ENCODE results near the gene DBN1. TPM values are rescaled to one million over a fixed set of nuclear protein-coding genes. Genes with fewer than 3 reads are reported as not detected.

DBN1 gene
- total and polyA plus RNA-seq, 5 donors from 2014 or later, result 0.13 to 2.3 TPM; not detected in 3

DNA sequence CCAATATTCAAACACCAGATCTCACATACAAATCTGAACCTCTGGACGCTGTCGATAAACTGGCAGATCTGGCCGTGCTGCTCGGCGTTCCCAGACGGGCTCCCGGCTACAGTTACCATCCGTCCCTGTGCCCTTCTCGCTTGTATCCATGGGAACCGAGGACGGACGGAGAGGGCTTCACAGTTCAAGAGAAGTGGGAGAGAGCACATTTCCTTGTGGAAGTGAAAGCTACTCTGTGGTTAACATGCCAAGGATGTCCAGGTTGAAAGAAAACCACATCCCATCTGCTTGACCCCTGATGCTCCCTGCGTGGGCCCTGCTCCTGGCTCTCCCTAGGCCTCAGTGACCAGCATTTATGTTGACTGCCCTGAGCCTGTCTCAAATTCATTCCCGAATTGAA lies 6.3 kb upstream of the DBN1 start:
- Histone ChIP-seq H3K36me3 (ENCODE audit: control insufficient read depth, insufficient read depth, low read length) (no peaks in the 10 kb centered on the region), H3K4me3 (ENCODE audit: low read depth, low read length) (no peak overlapping the region), H3K9me3 (ENCODE audit: control insufficient read depth in 2 of 2, low read length in 2 of 2) (no peaks in the 10 kb centered on the region), H3K27me3 (ENCODE audit: control insufficient read depth, insufficient read depth, low read length) (no peaks in the 10 kb centered on the region), H3K4me1 (ENCODE audit: control insufficient read depth, insufficient read depth, low read length, poor library complexity, severe bottlenecking) (no peaks in the 10 kb centered on the region), H3K27ac (ENCODE audit: insufficient read depth, low read length, poor library complexity, severe bottlenecking) (no peak overlapping the region)
- Mint-ChIP-seq H3K4me1 (peaks cover 0 to 26% (median 4%) of the 10 kb centered on the region in 4 donors), H3K27ac (peak overlapping the region in 2 of 3 donors; percentile 77 to 88), H3K36me3 (peaks cover 5% of the 10 kb centered on the region), H3K27me3 (peaks cover 5% of the 10 kb centered on the region), H3K9me3 (no peaks in the 10 kb centered on the region), H3K4me3 (no peak overlapping the region)
- ATAC-seq (ENCODE audit: low read depth in 2 of 2) (no peak), DNase-seq (no peak)

- peak in 1 of 3 donors; percentile 62 for DNase-seq
- H3K4me3 Mint-ChIP-seq, result no peak overlapping the region
- H3K9me3 Mint-ChIP-seq, result no peaks in the 10 kb centered on the region
- H3K4me1 Mint-ChIP-seq, result peaks cover 0 to 34% (median 5%) of the 10 kb centered on the region in 4 donors
- Histone ChIP-seq H3K9me3 (ENCODE audit: control insufficient read depth in 2 of 2, low read length in 2 of 2) (no peaks in the 10 kb centered on the region), H3K27ac (ENCODE audit: insufficient read depth, low read length, poor library complexity, severe bottlenecking) (no peak overlapping the region), H3K27me3 (ENCODE audit: control insufficient read depth, insufficient read depth, low read length) (peaks cover 4% of the 10 kb centered on the region), H3K36me3 (ENCODE audit: control insufficient read depth, insufficient read depth, low read length) (no peaks in the 10 kb centered on the region), H3K4me3 (ENCODE audit: low read depth, low read length) (no peak overlapping the region), H3K4me1 (ENCODE audit: control insufficient read depth, insufficient read depth, low read length, poor library complexity, severe bottlenecking) (no peaks in the 10 kb centered on the region)
- no peaks in the 10 kb centered on the region for H3K36me3 Mint-ChIP-seq
- peaks cover 12% of the 10 kb centered on the region for H3K27me3 Mint-ChIP-seq
- H3K27ac Mint-ChIP-seq, result peak overlapping the region; percentile 88 to 91 (median 90)
- ATAC-seq (ENCODE audit: low read depth in 2 of 2), result peak; percentile 54 to 61
Observed at GRCh38 chr5:177478711-177479646, 5.5 kb upstream of the DBN1 start.

GRCh38 chr5:177477701-177478477 lies 4.5 kb upstream of the DBN1 start:
- Histone ChIP-seq H3K27ac (ENCODE audit: insufficient read depth, low read length, poor library complexity, severe bottlenecking) (no peak overlapping the region), H3K36me3 (ENCODE audit: control insufficient read depth, insufficient read depth, low read length) (no peaks in the 10 kb centered on the region), H3K9me3 (ENCODE audit: control insufficient read depth in 2 of 2, low read length in 2 of 2) (no peaks in the 10 kb centered on the region), H3K4me1 (ENCODE audit: control insufficient read depth, insufficient read depth, low read length, poor library complexity, severe bottlenecking) (peaks cover under 1% of the 10 kb centered on the region), H3K27me3 (ENCODE audit: control insufficient read depth, insufficient read depth, low read length) (peaks cover 6% of the 10 kb centered on the region), H3K4me3 (ENCODE audit: low read depth, low read length) (no peak overlapping the region)
- Mint-ChIP-seq H3K36me3 (no peaks in the 10 kb centered on the region), H3K27ac (no peak overlapping the region), H3K27me3 (peaks cover 13% of the 10 kb centered on the region), H3K4me1 (peaks cover 0 to 36% (median 5%) of the 10 kb centered on the region in 4 donors), H3K9me3 (no peaks in the 10 kb centered on the region), H3K4me3 (peak overlapping the region in 1 of 4 donors; percentile 58)
- DNase-seq, result no peak
- ATAC-seq (ENCODE audit: low read depth in 2 of 2), result no peak

DNA sequence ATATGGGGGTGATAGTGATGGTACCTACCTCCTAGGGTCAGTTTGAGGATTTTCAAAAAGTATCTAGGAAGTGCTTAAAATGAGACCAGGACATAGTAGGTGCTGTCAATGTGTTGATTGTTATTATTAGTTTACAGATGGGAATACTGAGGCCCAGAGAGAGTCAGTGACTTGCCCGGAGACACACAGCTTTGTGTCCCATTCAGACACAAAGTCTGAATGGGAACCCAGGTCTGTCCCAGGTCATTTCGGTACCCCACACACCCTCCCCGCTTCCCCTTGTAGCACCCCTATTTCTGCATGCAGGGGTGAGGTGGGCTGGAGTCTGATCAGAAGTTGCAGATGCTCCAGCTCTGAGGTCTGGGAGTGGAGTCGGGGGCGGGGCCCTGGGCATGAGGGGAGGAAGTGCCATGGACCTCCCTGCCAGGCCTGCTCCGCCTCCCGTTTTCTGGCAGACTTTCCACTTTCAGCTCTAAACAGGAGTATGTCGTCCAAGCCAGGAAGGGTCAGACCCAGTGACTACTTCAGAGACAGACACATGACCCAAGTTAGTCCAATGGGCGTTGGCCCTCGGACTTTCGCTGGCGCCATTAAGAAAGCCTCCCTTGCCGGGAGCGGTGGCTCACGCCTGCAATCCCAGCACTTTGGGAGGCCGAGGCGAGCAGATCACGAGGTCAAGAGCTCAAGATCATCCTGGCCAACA lies 3.2 kb upstream of the DBN1 start:
- H3K36me3 Mint-ChIP-seq, result no peaks in the 10 kb centered on the region
- peaks cover 6% of the 10 kb centered on the region for H3K27me3 ChIP-seq (ENCODE audit: control insufficient read depth, insufficient read depth, low read length)
- peaks cover 13% of the 10 kb centered on the region for H3K27me3 Mint-ChIP-seq
- peaks cover 0 to 40% (median 5%) of the 10 kb centered on the region in 4 donors for H3K4me1 Mint-ChIP-seq
- ATAC-seq (ENCODE audit: low read depth in 2 of 2), result no peak
- H3K27ac ChIP-seq (ENCODE audit: insufficient read depth, low read length, poor library complexity, severe bottlenecking), result no peak overlapping the region
- no peak overlapping the region for H3K4me3 Mint-ChIP-seq
- H3K9me3 Mint-ChIP-seq, result no peaks in the 10 kb centered on the region
- DNase-seq, result no peak
- peak overlapping the region in 2 of 3 donors; percentile 8 to 27 for H3K27ac Mint-ChIP-seq
- H3K4me1 ChIP-seq (ENCODE audit: control insufficient read depth, insufficient read depth, low read length, poor library complexity, severe bottlenecking), result peaks cover 10% of the 10 kb centered on the region
- H3K9me3 ChIP-seq (ENCODE audit: control insufficient read depth in 2 of 2, low read length in 2 of 2), result no peaks in the 10 kb centered on the region
- H3K36me3 ChIP-seq (ENCODE audit: control insufficient read depth, insufficient read depth, low read length), result no peaks in the 10 kb centered on the region
- no peak overlapping the region for H3K4me3 ChIP-seq (ENCODE audit: low read depth, low read length)

DNA sequence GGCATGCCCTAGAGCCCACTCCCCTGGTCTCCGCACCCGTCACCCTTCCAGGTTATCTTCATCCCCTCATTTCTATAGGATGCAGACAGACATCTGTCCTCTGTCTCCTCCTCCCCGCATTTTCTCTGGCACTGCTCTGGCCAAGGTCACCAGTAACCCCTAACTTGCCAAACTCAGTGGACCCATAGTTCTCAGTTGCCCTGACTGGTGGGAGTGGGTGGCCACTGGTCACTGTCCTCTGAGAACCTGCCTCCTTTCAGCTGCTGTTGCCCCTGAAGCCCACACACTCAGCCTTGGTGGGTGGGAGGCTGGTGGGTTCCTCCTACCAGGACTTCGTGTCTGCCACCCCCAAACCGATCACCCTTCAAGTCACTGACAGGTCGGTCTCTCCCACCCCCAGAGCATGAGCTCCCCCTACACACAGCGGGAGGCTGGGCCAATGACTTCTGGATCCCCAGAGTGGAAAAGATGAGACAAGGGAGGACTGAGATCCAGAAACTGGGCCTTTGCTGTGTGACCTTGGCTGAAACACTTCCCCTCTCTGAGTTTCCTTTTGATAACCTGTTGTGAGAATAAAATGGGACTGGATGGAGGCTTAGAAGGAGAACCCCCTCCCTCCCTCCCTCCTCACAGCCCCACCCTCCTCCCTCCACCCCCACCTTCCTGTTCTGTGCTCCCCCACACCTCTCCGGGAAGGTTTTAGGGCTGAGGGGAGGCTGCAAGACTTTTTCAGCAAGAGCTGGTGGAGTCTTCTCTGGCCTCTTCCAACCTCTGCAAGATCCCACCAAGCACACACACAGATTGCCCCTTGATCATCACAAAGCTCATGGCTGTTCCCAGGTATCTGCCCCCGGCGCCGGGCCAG lies 2.4 kb upstream of the DBN1 start:
- H3K27me3 Mint-ChIP-seq, result peaks cover 17% of the 10 kb centered on the region
- peaks cover 10% of the 10 kb centered on the region for H3K4me1 ChIP-seq (ENCODE audit: control insufficient read depth, insufficient read depth, low read length, poor library complexity, severe bottlenecking)

DNA sequence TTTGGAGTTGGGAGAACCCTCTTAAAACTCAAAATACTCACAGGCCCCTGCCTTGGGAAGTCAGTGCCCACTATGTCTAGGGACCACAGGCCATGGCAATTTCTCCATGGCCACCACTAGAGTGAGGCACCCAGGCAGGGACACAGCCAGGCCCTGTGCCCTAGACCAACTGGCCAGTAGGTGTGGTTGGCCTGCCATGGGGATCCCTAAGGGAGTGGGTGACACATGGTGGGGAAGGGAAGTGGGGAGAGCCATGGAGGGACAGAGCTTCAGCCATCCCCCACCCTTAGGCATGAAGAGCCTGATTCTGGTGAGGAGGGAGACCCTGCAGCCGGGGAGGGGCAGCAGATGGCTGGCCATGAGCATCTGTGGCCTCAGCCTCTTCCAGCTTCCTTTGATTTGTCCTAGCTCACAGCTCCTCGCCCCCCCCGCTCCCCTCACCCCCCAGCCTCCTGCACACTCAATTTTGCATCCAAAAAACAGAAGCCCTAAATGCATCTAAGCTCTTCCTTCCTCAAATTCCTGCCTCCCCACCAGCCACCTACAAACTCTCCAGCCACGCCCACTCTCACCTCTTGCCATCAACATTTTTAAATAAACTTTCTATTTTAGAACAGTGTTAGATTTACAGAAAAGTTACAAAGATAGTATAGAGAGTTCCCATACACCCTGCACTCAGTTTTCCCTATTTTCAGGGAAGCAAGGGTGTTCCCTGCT lies 1.6 kb upstream of the DBN1 start:
- no peaks in the 10 kb centered on the region for H3K9me3 ChIP-seq (ENCODE audit: control insufficient read depth in 2 of 2, low read length in 2 of 2)
- peaks cover 10% of the 10 kb centered on the region for H3K4me1 ChIP-seq (ENCODE audit: control insufficient read depth, insufficient read depth, low read length, poor library complexity, severe bottlenecking)
- DNase-seq (no peak), ATAC-seq (ENCODE audit: low read depth in 2 of 2) (no peak)
- H3K4me1 Mint-ChIP-seq, result peaks cover 0 to 42% (median 5%) of the 10 kb centered on the region in 4 donors
- H3K36me3 Mint-ChIP-seq, result no peaks in the 10 kb centered on the region
- H3K4me3 ChIP-seq (ENCODE audit: low read depth, low read length), result no peak overlapping the region
- H3K27me3 ChIP-seq (ENCODE audit: control insufficient read depth, insufficient read depth, low read length), result peaks cover 6% of the 10 kb centered on the region
- peak overlapping the region; percentile 80 to 89 (median 84) for H3K4me3 Mint-ChIP-seq
- no peak overlapping the region for H3K27ac ChIP-seq (ENCODE audit: insufficient read depth, low read length, poor library complexity, severe bottlenecking)
- no peak overlapping the region for H3K27ac Mint-ChIP-seq
- no peaks in the 10 kb centered on the region for H3K9me3 Mint-ChIP-seq
- peaks cover 17% of the 10 kb centered on the region for H3K27me3 Mint-ChIP-seq
- no peaks in the 10 kb centered on the region for H3K36me3 ChIP-seq (ENCODE audit: control insufficient read depth, insufficient read depth, low read length)

More for the DNA sequence above, 2.4 kb upstream of the DBN1 start:
- DNase-seq, result no peak
- H3K27ac Mint-ChIP-seq, result peak overlapping the region in 1 of 3 donors; percentile 8
- Histone ChIP-seq H3K4me3 (ENCODE audit: low read depth, low read length) (no peak overlapping the region), H3K9me3 (ENCODE audit: control insufficient read depth in 2 of 2, low read length in 2 of 2) (no peaks in the 10 kb centered on the region), H3K27ac (ENCODE audit: insufficient read depth, low read length, poor library complexity, severe bottlenecking) (no peak overlapping the region), H3K27me3 (ENCODE audit: control insufficient read depth, insufficient read depth, low read length) (peaks cover 6% of the 10 kb centered on the region), H3K36me3 (ENCODE audit: control insufficient read depth, insufficient read depth, low read length) (no peaks in the 10 kb centered on the region)
- H3K4me1 Mint-ChIP-seq, result peaks cover 0 to 40% (median 5%) of the 10 kb centered on the region in 4 donors
- no peak for ATAC-seq (ENCODE audit: low read depth in 2 of 2)
- H3K9me3 Mint-ChIP-seq, result no peaks in the 10 kb centered on the region
- H3K4me3 Mint-ChIP-seq, result peak overlapping the region in 3 of 4 donors; percentile 48 to 87 (median 54)
- no peaks in the 10 kb centered on the region for H3K36me3 Mint-ChIP-seq

All from CD4-positive, CD25-positive, alpha-beta regulatory T cell (primary cell).